AG04449 (cell line): ENCODE results near the gene SMOC2.

Experiments
- CTCF ChIA-PET: fragments of 350-600 bp; formaldehyde crosslinking; extraction: SDS; loops from one replicate; lab custom pipeline; 2021; ENCODE audit warnings: antibody characterized with exemption; lab: Yijun Ruan, JAX
- POLR2A ChIA-PET: fragments of 400-600, 350-600 bp; formaldehyde crosslinking; extraction: SDS; loops from one replicate; lab custom pipeline; 2020; ENCODE audit warnings: antibody characterized with exemption, inconsistent platforms; lab: Yijun Ruan, JAX
- DNase-seq: peaks from one replicate; pipeline ENCODE4 v3.0.0-alpha.2; 2010; ENCODE audit warnings: low read depth, low spot score
- H3K4me3 ChIP-seq: 2 replicates; pipeline ENCODE4 v1.5.1; 2011; ENCODE audit warnings: low read depth, mild to moderate bottlenecking, control low read depth, low read length
- CTCF ChIP-seq: IDR thresholded peaks from one replicate; pipeline ENCODE4 v1.5.1; 2011; ENCODE audit warnings: mild to moderate bottlenecking, moderate library complexity, low read length, control low read depth, inconsistent platforms; ENCODE audit not compliant: insufficient read depth; ENCODE audit errors: missing control alignments

Gene SMOC2

DNA sequence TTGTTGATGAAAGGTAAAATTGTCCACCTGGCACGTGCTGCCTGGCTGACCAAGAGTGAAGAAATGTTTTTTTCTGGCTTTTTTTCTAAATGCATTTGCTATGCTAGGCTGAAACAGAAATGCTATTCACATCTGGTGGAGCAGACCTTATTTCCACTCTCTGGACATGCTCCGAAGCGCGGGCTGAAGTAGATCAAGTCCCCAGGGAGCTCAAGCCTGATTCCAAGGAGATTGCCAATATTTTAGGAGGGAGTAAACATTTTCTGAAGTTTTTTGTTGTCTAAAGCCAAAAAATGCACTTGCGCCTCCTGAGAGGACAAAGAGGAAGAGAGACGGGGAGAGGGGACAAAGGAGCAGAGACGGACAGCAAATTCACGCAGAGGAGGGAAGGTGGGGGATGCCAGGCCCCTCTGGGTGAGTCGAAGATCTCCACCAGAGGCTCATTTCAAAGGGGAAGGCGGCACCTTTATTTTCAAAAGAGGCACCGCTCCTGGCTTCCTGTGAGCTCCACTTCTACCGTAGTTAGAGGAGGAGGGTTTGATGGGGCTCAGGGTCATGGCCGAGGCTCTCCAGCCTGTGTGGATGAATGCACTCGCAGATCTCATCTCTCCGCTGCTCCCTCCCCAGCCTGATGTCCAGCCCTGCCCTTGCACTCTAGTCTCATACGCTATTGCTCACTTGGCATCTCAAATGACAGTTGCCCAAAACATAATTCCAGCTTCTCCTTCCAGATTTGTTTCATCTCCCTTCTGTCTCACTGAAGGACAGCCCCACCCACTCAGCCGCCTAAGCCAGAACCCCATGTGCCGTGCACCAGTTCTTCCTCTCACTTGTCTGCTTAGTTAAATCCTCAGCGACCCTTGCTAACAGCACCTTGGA lies 23.1 kb upstream of the SMOC2 start:
- no peak for DNase-seq
- no peak for TF ChIP-seq CTCF
- ChIA-PET CTCF (no interaction called here), POLR2A (no interaction called here)
- no peak overlapping the region for H3K4me3 ChIP-seq

GRCh38 chr6:168418711-168419121 lies 22.3 kb upstream of the SMOC2 start:
- POLR2A ChIA-PET: no interaction called here
- CTCF ChIA-PET: no interaction called here

GRCh38 chr6:168419569-168419968 lies 21.4 kb upstream of the SMOC2 start:
- TF ChIP-seq CTCF: no peak
- DNase-seq: no peak
- ChIA-PET POLR2A (no interaction called here), CTCF (no interaction called here)
- H3K4me3 ChIP-seq: no peak overlapping the region

More at GRCh38 chr6:168418711-168419121, 22.3 kb upstream of the SMOC2 start:
- H3K4me3 ChIP-seq: no peak overlapping the region
- DNase-seq: no peak
- no peak for TF ChIP-seq CTCF

DNA sequence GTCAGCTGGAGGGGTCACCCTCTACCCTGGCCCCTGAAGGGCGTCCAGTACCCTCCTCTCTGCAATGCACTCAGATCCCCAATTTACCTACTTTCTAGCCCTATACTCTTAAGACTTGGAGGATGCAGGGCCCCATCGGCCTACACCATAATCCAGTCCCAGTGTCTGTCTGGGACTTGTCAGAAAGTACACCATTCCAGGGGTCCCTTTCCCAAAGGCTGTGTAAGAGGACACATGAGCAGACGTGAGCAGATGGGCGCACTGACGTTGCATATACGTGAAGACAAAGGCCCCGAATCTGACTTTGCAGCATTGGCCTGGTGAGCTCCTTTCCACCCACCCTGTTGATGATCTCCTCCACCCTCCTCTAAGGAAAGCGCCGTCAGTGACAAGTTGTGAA lies 20.9 kb upstream of the SMOC2 start:
- DNase-seq: no peak
- TF ChIP-seq CTCF: no peak
- ChIA-PET CTCF (no interaction called here), POLR2A (no interaction called here)
- no peak overlapping the region for H3K4me3 ChIP-seq

- DNase-seq: no peak
- no peak for TF ChIP-seq CTCF
- POLR2A ChIA-PET: no interaction called here
- H3K4me3 ChIP-seq: no peak overlapping the region
- CTCF ChIA-PET: no interaction called here
Observed at GRCh38 chr6:168420706-168421105, 20.3 kb upstream of the SMOC2 start.

DNA sequence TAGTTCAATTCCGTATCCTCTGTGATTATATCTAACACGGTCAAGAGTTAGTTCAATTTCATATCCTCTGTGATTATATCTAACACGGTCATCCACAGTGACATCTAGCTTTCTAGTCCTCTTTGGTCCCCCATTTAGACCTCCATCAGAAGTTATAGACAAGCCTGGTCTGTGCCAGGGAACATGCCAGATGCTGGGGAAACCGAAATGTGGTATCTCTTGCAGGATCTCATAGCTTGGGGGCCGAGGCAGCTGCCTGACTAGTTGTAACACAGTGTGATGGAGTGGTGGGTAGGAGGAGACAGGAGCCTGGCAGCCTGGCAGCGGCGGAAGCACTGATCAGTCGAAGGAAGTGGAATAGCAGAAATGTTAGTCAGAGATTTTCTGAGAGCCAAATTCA lies 13.8 kb upstream of the SMOC2 start:
- H3K4me3 ChIP-seq: no peak overlapping the region
- DNase-seq: no peak
- ChIA-PET CTCF (no interaction called here), POLR2A (no interaction called here)
- TF ChIP-seq CTCF: no peak
